ENCODE results near the gene SERTM1.

- no peak for TF ChIP-seq CTCF (conservative IDR thresholded peaks at IDR 0.05; ENCODE audit: low read depth, low read length)
- no peak for TF ChIP-seq EZH2phosphoT487 (IDR thresholded peaks at IDR 0.05; ENCODE audit: borderline replicate concordance, low read length)
Observed at GRCh38 chr13:36745436-36745835, 71.6 kb downstream of the SERTM1 start.
